DMS53 treated with DMSO at 0.1 percent for 48 hours (cell line): ENCODE results near the gene OR6C3.
"Not testable (repeated sequence)": the region's sequence is repeated elsewhere in the genome, so short reads cannot be mapped to it uniquely, and the experiment has no call there.

ENCODE experiments used
- DNase-seq: peaks from one replicate; lab custom pipeline; 2025; ENCODE audit not compliant: unreplicated experiment; lab: John Stamatoyannopoulos, UW

OR6C3 gene

GRCh38 chr12:55330446-55330845 is at the start of gene OR6C3:
Gene OR6C3, plus strand, starts transcription at chr12:55330746. Its CDS starts 955 bp downstream, at chr12:55331701.
- DNase-seq, result no peak

- DNase-seq, result no peak
These were observed 49.6 kb upstream of the OR6C3 start for GRCh38 chr12:55280991-55281390.

- no peak for DNase-seq
These were observed 40.5 kb upstream of the OR6C3 start for GRCh38 chr12:55289999-55290398.

- DNase-seq, result no peak
These were observed 34.1 kb upstream of the OR6C3 start, which contains the start of gene OR6C6 for GRCh38 chr12:55296469-55296868. Gene OR6C6, minus strand, starts transcription at chr12:55296569. Its CDS starts 1,337 bp downstream, at chr12:55295232.

- no peak for DNase-seq
These were observed 16.5 kb upstream of the OR6C3 start, which contains the start of gene OR6C1 for GRCh38 chr12:55314043-55314442. Gene OR6C1, plus strand, starts transcription at chr12:55314343. Its CDS starts 6,257 bp downstream, at chr12:55320600.

- DNase-seq, result no peak
These were observed 10.3 kb upstream of the OR6C3 start for GRCh38 chr12:55320201-55320600.

GRCh38 chr12:55325801-55326200 is 4.7 kb upstream of the OR6C3 start:
- DNase-seq, result not testable (repeated sequence)

GRCh38 chr12:55336002-55336401 is 5.5 kb downstream of the OR6C3 start:
- no peak for DNase-seq

GRCh38 chr12:55355338-55355737 is 24.8 kb downstream of the OR6C3 start:
- not testable (repeated sequence) for DNase-seq

- DNase-seq, result no peak
These were observed 32.1 kb downstream of the OR6C3 start, which contains the start of gene OR6C75 for GRCh38 chr12:55362675-55363074. Gene OR6C75, plus strand, starts transcription at chr12:55362975. Its CDS starts 2,136 bp downstream, at chr12:55365111.

GRCh38 chr12:55365086-55365485 is 34.5 kb downstream of the OR6C3 start:
- no peak for DNase-seq

- DNase-seq, result no peak
These were observed 42.0 kb downstream of the OR6C3 start for GRCh38 chr12:55372521-55372920.
